GM12873 (cell line): ENCODE results near the gene VENTX.

Experiments used
- CTCF ChIP-seq: IDR thresholded peaks from 2 replicates; pipeline ENCODE4 v1.5.1; 2012; ENCODE audit warnings: low read depth, mild to moderate bottlenecking, moderate library complexity, low read length, control low read depth; ENCODE audit not compliant: insufficient read depth; ENCODE audit errors: missing control alignments

Gene VENTX

GRCh38 chr10:133209641-133210040 is 28.0 kb upstream of the VENTX start:
- TF ChIP-seq CTCF = no peak

- TF ChIP-seq CTCF = no peak
Measured at GRCh38 chr10:133210398-133211140, 27.1 kb upstream of the VENTX start.

GRCh38 chr10:133211141-133211830 is 26.4 kb upstream of the VENTX start:
- TF ChIP-seq CTCF = no peak

GRCh38 chr10:133211959-133212852 is 25.4 kb upstream of the VENTX start:
- TF ChIP-seq CTCF = no peak

- no peak for TF ChIP-seq CTCF
Measured at GRCh38 chr10:133212853-133213494, 24.7 kb upstream of the VENTX start.

GRCh38 chr10:133213641-133214467 is 23.8 kb upstream of the VENTX start:
- TF ChIP-seq CTCF = no peak
